ENCODE results near the gene MAP1LC3A.

DNA sequence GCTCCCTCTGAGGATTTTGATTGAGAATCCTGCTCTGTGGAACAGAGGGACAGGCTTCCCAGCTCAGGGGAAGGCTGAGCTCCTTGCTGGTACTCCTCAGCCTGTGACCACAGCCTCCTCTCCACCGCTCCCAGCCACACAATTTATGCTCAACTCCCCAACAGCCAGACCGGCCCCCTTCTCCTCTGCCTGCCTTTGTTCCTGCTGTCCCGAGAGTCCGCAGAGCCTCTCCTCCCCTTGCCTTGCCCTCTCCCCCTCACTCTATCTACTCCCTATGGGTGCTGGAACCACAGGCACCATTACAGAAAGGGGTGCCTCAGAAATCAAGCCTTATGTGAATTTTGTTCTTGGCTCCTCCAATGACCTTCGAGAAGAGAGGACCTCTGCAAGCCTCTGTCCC is 15.9 kb downstream of the MAP1LC3A start:
- TF ChIP-seq POLR2A (IDR thresholded peaks at IDR 0.05; ENCODE audit: low read depth, low read length) (no peak), TAF1 (IDR thresholded peaks at IDR 0.05; ENCODE audit: borderline replicate concordance, low read depth, low read length) (no peak)
